ENCODE measurements around the gene HIKESHI.
"Not testable (repeated sequence)": the region's sequence is repeated elsewhere in the genome, so short reads cannot be mapped to it uniquely, and the experiment has no call there.

HIKESHI gene

GRCh38 chr11:86346513-86346912 is 44.5 kb downstream of the HIKESHI start:
- no peak for ATAC-seq (ENCODE audit: insufficient read depth, low read depth)
- Histone ChIP-seq H4K20me1 (ENCODE audit: insufficient read depth, low read length) (no peaks in the 10 kb centered on the region), H3K79me2 (ENCODE audit: insufficient read depth, low read length) (0 out of 2 replicates have a peak, but pooled peaks cover 4% of the 10 kb centered on the region)

GRCh38 chr11:86355256-86355655 is 53.2 kb downstream of the HIKESHI start:
- ATAC-seq (ENCODE audit: insufficient read depth, low read depth) (no peak), DNase-seq (no peak)
- Histone ChIP-seq H3K9ac (ENCODE audit: low read depth, low read length) (no peak overlapping the region), H2AFZ (ENCODE audit: low read depth, low read length) (no peak overlapping the region), H3K36me3 (ENCODE audit: insufficient read depth, low read length) (no peaks in the 10 kb centered on the region), H3K79me2 (ENCODE audit: insufficient read depth, low read length) (no peaks in the 10 kb centered on the region), H3K4me2 (ENCODE audit: insufficient read depth, low read length) (no peak overlapping the region), H3K4me3 (ENCODE audit: low read depth in 1 of 2, low read length in 2 of 2) (no peak overlapping the region), H3K27me3 (ENCODE audit: insufficient read depth, low read length, poor library complexity) (no peaks in the 10 kb centered on the region), H3K27ac (ENCODE audit: low read length) (no peak overlapping the region), H4K20me1 (ENCODE audit: insufficient read depth, low read length) (no peaks in the 10 kb centered on the region), H3K4me1 (ENCODE audit: insufficient read depth, low read length) (no peaks in the 10 kb centered on the region), H3K9me3 (ENCODE audit: insufficient read depth, low read length, severe bottlenecking) (no peaks in the 10 kb centered on the region)
- TF ChIP-seq EZH2 (IDR thresholded peaks at IDR 0.05; ENCODE audit: borderline replicate concordance, low read depth, low read length, severe bottlenecking) = no peak
- no peak for TF ChIP-seq CTCF (IDR thresholded peaks at IDR 0.05; ENCODE audit: borderline replicate concordance, extremely low read depth, low read length, poor library complexity, severe bottlenecking)

More at GRCh38 chr11:86346513-86346912, 44.5 kb downstream of the HIKESHI start:
- H3K27me3 ChIP-seq (ENCODE audit: insufficient read depth, low read length, poor library complexity) = no peaks in the 10 kb centered on the region
- TF ChIP-seq EZH2 (IDR thresholded peaks at IDR 0.05; ENCODE audit: borderline replicate concordance, low read depth, low read length, severe bottlenecking) (no peak), CTCF (IDR thresholded peaks at IDR 0.05; ENCODE audit: borderline replicate concordance, extremely low read depth, low read length, poor library complexity, severe bottlenecking) (no peak)
- H3K4me3 ChIP-seq (ENCODE audit: low read depth in 1 of 2, low read length in 2 of 2) = no peak overlapping the region
- no peaks in the 10 kb centered on the region for H3K9me3 ChIP-seq (ENCODE audit: insufficient read depth, low read length, severe bottlenecking)
- H3K36me3 ChIP-seq (ENCODE audit: insufficient read depth, low read length) = peaks cover 28% of the 10 kb centered on the region
- H3K4me1 ChIP-seq (ENCODE audit: insufficient read depth, low read length) = no peaks in the 10 kb centered on the region
- no peak overlapping the region for H3K9ac ChIP-seq (ENCODE audit: low read depth, low read length)
- no peak overlapping the region for H2AFZ ChIP-seq (ENCODE audit: low read depth, low read length)
- H3K4me2 ChIP-seq (ENCODE audit: insufficient read depth, low read length) = no peak overlapping the region
- DNase-seq = no peak
- no peak overlapping the region for H3K27ac ChIP-seq (ENCODE audit: low read length)

- not testable (repeated sequence) for H4K20me1 ChIP-seq (ENCODE audit: insufficient read depth, low read length); H3K79me2 ChIP-seq (ENCODE audit: insufficient read depth, low read length); H3K27me3 ChIP-seq (ENCODE audit: insufficient read depth, low read length, poor library complexity); H3K4me3 ChIP-seq (ENCODE audit: low read depth in 1 of 2, low read length in 2 of 2); H3K27ac ChIP-seq (ENCODE audit: low read length); H3K36me3 ChIP-seq (ENCODE audit: insufficient read depth, low read length); DNase-seq; H3K9me3 ChIP-seq (ENCODE audit: insufficient read depth, low read length, severe bottlenecking); H2AFZ ChIP-seq (ENCODE audit: low read depth, low read length); H3K4me2 ChIP-seq (ENCODE audit: insufficient read depth, low read length); ATAC-seq (ENCODE audit: insufficient read depth, low read depth); H3K9ac ChIP-seq (ENCODE audit: low read depth, low read length); H3K4me1 ChIP-seq (ENCODE audit: insufficient read depth, low read length)
Observed at GRCh38 chr11:86357412-86357811, 55.4 kb downstream of the HIKESHI start.

- Histone ChIP-seq H2AFZ (ENCODE audit: low read depth, low read length) (no peak overlapping the region), H3K4me2 (ENCODE audit: insufficient read depth, low read length) (no peak overlapping the region), H3K9me3 (ENCODE audit: insufficient read depth, low read length, severe bottlenecking) (no peaks in the 10 kb centered on the region), H3K36me3 (ENCODE audit: insufficient read depth, low read length) (no peaks in the 10 kb centered on the region), H3K4me3 (ENCODE audit: low read depth in 1 of 2, low read length in 2 of 2) (no peak overlapping the region), H3K27me3 (ENCODE audit: insufficient read depth, low read length, poor library complexity) (no peaks in the 10 kb centered on the region), H4K20me1 (ENCODE audit: insufficient read depth, low read length) (no peaks in the 10 kb centered on the region), H3K79me2 (ENCODE audit: insufficient read depth, low read length) (no peaks in the 10 kb centered on the region), H3K27ac (ENCODE audit: low read length) (no peak overlapping the region), H3K9ac (ENCODE audit: low read depth, low read length) (no peak overlapping the region), H3K4me1 (ENCODE audit: insufficient read depth, low read length) (no peaks in the 10 kb centered on the region)
- ATAC-seq (ENCODE audit: insufficient read depth, low read depth) (no peak), DNase-seq (no peak)
- TF ChIP-seq CTCF (IDR thresholded peaks at IDR 0.05; ENCODE audit: borderline replicate concordance, extremely low read depth, low read length, poor library complexity, severe bottlenecking) (no peak), EZH2 (IDR thresholded peaks at IDR 0.05; ENCODE audit: borderline replicate concordance, low read depth, low read length, severe bottlenecking) (no peak)
Observed at GRCh38 chr11:86358720-86359119, 56.7 kb downstream of the HIKESHI start.

Measured in DND-41 (cell line).